Mesothelial cell of epicardium (in vitro differentiated cells): ENCODE data around the gene USP22. TPM values are rescaled to one million over a fixed set of nuclear protein-coding genes. Genes with fewer than 3 reads are reported as not detected.
"Not testable (repeated sequence)": the region's sequence is repeated elsewhere in the genome, so short reads cannot be mapped to it uniquely, and the experiment has no call there.

Experiments used
- DNase-seq, 2 experiments: peaks; one replicate each; pipeline ENCODE4 v3.0.0; 2021; ENCODE audit warnings: low spot score in 2 of 2; ENCODE audit not compliant: unreplicated experiment in 2 of 2
- H3K27ac Mint-ChIP-seq: 2 replicates; pipeline ENCODE4 v1.8.0; 2021; ENCODE audit warnings: mixed read lengths
- H3K27me3 Mint-ChIP-seq: 2 replicates; pipeline ENCODE4 v1.8.0; 2021; ENCODE audit warnings: low read depth, mixed read lengths
- H3K36me3 Mint-ChIP-seq: 2 replicates; pipeline ENCODE4 v1.8.0; 2021; ENCODE audit warnings: mixed read lengths
- H3K4me1 Mint-ChIP-seq: 2 replicates; pipeline ENCODE4 v1.8.0; 2021; ENCODE audit warnings: mixed read lengths
- H3K4me3 Mint-ChIP-seq: 2 replicates; pipeline ENCODE4 v1.8.0; 2021; ENCODE audit warnings: mild to moderate bottlenecking, moderate library complexity, mixed read lengths
- H3K9me3 Mint-ChIP-seq: 2 replicates; pipeline ENCODE4 v1.8.0; 2021; ENCODE audit warnings: mixed read lengths
- CTCF ChIP-seq: fragments of 200-600 bp; sonication (generic); IDR thresholded peaks from one replicate; pipeline ENCODE4 v1.5.0; 2021; ENCODE audit warnings: antibody characterized with exemption; ENCODE audit not compliant: unreplicated experiment
- total RNA-seq: library from RNA; stranded (reverse); gene quantifications from 3 replicates; pipeline ENCODE4 v1.2.1, GENCODE V29; 2021

Gene USP22
- total RNA-seq, 1 donor from 2014 or later: 348 TPM

- Mint-ChIP-seq H3K4me3 (no peak overlapping the region), H3K4me1 (peaks cover 10% of the 10 kb centered on the region), H3K9me3 (no peaks in the 10 kb centered on the region), H3K27ac (no peak overlapping the region), H3K27me3 (no peaks in the 10 kb centered on the region), H3K36me3 (peaks cover 26% of the 10 kb centered on the region)
- no peak for DNase-seq
- no peak for TF ChIP-seq CTCF
These were observed 55.9 kb downstream of the USP22 start for GRCh38 chr17:20986767-20987510.

GRCh38 chr17:20983359-20983637, 59.5 kb downstream of the USP22 start:
- Mint-ChIP-seq H3K27ac (no peak overlapping the region), H3K4me1 (no peaks in the 10 kb centered on the region), H3K36me3 (peaks cover 44% of the 10 kb centered on the region), H3K27me3 (no peaks in the 10 kb centered on the region), H3K4me3 (no peak overlapping the region), H3K9me3 (no peaks in the 10 kb centered on the region)
- no peak for DNase-seq
- no peak for TF ChIP-seq CTCF

- Mint-ChIP-seq H3K4me1 (no peaks in the 10 kb centered on the region), H3K9me3 (no peaks in the 10 kb centered on the region), H3K27me3 (no peaks in the 10 kb centered on the region), H3K27ac (no peak overlapping the region), H3K4me3 (no peak overlapping the region), H3K36me3 (peaks cover 48% of the 10 kb centered on the region)
- DNase-seq: no peak
- TF ChIP-seq CTCF: no peak
These were observed 60.0 kb downstream of the USP22 start for GRCh38 chr17:20982589-20983358.

- H3K36me3 Mint-ChIP-seq: peaks cover 53% of the 10 kb centered on the region
- H3K9me3 Mint-ChIP-seq: no peaks in the 10 kb centered on the region
- no peak for DNase-seq
- no peaks in the 10 kb centered on the region for H3K27me3 Mint-ChIP-seq
- H3K4me1 Mint-ChIP-seq: no peaks in the 10 kb centered on the region
- no peak for TF ChIP-seq CTCF
- H3K4me3 Mint-ChIP-seq: no peak overlapping the region
- no peak overlapping the region for H3K27ac Mint-ChIP-seq
These were observed 61.5 kb downstream of the USP22 start for GRCh38 chr17:20981046-20981920.

GRCh38 chr17:20979792-20980083, 63.1 kb downstream of the USP22 start:
- Mint-ChIP-seq H3K27ac (no peak overlapping the region), H3K27me3 (no peaks in the 10 kb centered on the region), H3K9me3 (no peaks in the 10 kb centered on the region), H3K4me3 (no peak overlapping the region), H3K4me1 (no peaks in the 10 kb centered on the region), H3K36me3 (peaks cover 64% of the 10 kb centered on the region)
- DNase-seq: no peak
- no peak for TF ChIP-seq CTCF

GRCh38 chr17:20979007-20979791, 63.6 kb downstream of the USP22 start:
- H3K4me3 Mint-ChIP-seq, H3K27me3 Mint-ChIP-seq, DNase-seq, H3K9me3 Mint-ChIP-seq, H3K27ac Mint-ChIP-seq, H3K4me1 Mint-ChIP-seq: not testable (repeated sequence)
- H3K36me3 Mint-ChIP-seq: peaks cover 66% of the 10 kb centered on the region

GRCh38 chr17:20977609-20978253, 65.1 kb downstream of the USP22 start:
- H3K4me3 Mint-ChIP-seq, H3K27ac Mint-ChIP-seq, H3K27me3 Mint-ChIP-seq, H3K9me3 Mint-ChIP-seq, H3K4me1 Mint-ChIP-seq, DNase-seq: not testable (repeated sequence)
- peaks cover 68% of the 10 kb centered on the region for H3K36me3 Mint-ChIP-seq
